Measurements from ENCODE around the gene TMEM59L. TPM values are rescaled to one million over a fixed set of nuclear protein-coding genes. Genes with fewer than 3 reads are reported as not detected.

Gene TMEM59L
- polyA plus RNA-seq (ENCODE audit: low read depth in 6 of 6) = not detected

DNA sequence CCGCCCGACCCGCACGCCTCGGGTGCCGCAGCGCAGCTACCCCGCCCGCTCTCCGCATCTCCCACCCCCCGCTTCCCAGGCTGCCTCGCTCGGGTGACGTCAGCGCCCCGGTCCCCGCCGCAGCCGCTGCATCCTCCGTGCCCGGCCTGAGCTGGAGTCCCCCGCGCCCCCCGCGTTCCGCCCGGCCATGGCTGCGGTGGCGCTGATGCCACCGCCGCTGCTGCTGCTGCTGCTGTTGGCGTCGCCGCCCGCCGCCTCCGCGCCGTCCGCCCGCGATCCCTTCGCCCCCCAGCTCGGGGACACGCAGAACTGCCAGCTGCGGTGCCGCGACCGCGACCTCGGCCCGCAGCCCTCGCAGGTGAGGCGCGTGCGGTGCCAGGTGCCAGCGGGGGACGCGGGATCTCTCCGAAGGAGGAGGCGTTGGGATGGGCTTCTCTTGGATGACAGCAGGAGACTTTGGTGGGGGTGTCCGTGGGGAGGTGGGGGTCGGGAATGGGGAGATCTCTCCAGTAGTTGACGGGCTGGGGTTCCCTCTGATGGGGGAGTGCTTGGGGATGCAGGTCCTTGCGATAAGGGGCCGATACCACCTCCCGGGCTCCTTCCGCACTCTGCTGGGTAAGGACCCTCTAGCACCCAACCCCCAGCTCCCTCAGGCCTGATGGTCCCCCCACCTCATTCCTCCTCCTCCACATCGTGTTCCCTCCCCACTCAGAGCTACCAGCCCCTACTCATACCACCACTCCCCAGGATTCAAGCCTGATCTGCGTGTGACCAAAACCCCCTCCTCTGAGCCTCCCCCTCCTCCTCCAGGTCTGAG is at the start of gene TMEM59L:
TSS of gene TMEM59L (plus strand) at position 99 of the 817 bp plus-strand sequence. CDS start at position 188, 89 bp downstream.
- Mint-ChIP-seq H3K27ac (peak within 1 kb of the TSS in 2 of 6 donors; percentile 8 to 60), H3K9me3 (peaks cover 0 to 2% (median 0%) of the 10 kb centered on the region in 7 donors), H3K27me3 (peaks cover 47 to 90% (median 74%) of the 10 kb centered on the region in 3 donors), H3K4me3 (peak within 1 kb of the TSS; percentile 72 to 91 (median 86)), H3K36me3 (no peaks in the 10 kb centered on the region), H3K4me1 (peaks cover 28 to 41% (median 28%) of the 10 kb centered on the region in 3 donors)
- ATAC-seq (ENCODE audit: low read depth in 2 of 2) (peak; percentile 64 to 71), DNase-seq (peak; percentile 48)

DNA sequence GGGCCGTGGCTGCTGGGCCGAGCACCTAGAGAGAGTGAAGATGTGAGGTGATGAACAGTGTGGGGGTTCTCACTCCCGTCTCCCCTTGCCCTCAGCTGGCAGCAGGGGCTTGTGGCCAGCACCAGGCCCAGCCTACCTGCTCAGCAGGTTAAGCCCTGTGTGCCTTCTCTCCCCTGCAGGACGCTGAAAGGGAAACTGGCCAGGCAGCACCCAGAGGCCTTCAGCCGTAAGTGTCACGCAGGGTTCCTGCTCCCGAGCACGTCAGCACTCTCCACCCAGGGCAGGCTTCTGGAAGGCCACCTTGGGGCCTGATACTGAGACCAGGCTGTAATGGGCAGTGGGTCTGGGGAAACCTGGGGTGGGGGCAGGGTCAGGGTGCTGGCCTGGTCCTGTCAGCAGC is 45.7 kb upstream of the TMEM59L start:
- Mint-ChIP-seq H3K27me3 (no peaks in the 10 kb centered on the region), H3K9me3 (no peaks in the 10 kb centered on the region), H3K27ac (no peak overlapping the region), H3K36me3 (peaks cover 0 to 5% of the 10 kb centered on the region in 2 donors), H3K4me3 (no peak overlapping the region), H3K4me1 (peaks cover 8 to 9% (median 8%) of the 10 kb centered on the region in 3 donors)
- ATAC-seq (ENCODE audit: low read depth in 2 of 2) (no peak), DNase-seq (no peak)

DNA sequence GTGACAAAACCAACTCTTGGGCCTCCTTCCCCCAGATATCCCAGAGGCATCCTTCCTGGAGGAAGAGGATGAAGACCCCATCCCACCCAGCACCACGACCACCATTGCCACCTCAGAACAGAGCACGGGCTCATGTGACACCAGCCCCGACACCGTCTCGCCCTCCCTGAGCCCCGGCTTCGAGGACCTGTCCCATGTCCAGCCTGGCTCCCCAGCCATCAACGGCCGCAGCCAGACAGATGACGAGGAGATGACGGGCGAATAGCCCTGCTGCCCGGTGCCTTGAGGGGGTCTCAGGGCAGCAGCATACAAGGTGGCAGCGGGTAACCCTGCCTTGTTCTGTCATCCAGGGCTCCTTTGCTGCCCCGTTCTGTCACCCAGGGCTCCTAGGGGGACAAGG is 44.3 kb upstream of the TMEM59L start:
- Mint-ChIP-seq H3K27ac (no peak overlapping the region), H3K36me3 (peaks cover 0 to 5% of the 10 kb centered on the region in 2 donors), H3K9me3 (no peaks in the 10 kb centered on the region), H3K27me3 (no peaks in the 10 kb centered on the region), H3K4me1 (peaks cover 21 to 22% (median 21%) of the 10 kb centered on the region in 3 donors), H3K4me3 (no peak overlapping the region)
- ATAC-seq (ENCODE audit: low read depth in 2 of 2) (no peak), DNase-seq (no peak)

- ATAC-seq (ENCODE audit: low read depth in 2 of 2) (peak; percentile 91 to 92), DNase-seq (peak; percentile 100)
- H3K27ac Mint-ChIP-seq = peak within 1 kb of the TSS; percentile 96 to 100 (median 98)
- H3K27me3 Mint-ChIP-seq = no peaks in the 10 kb centered on the region
- peaks cover 21 to 36% (median 29%) of the 10 kb centered on the region in 3 donors for H3K4me1 Mint-ChIP-seq
- H3K4me3 Mint-ChIP-seq = peak within 1 kb of the TSS; percentile 91 to 98 (median 96)
- H3K9me3 Mint-ChIP-seq = no peaks in the 10 kb centered on the region
- H3K36me3 Mint-ChIP-seq = peaks cover 0 to 10% of the 10 kb centered on the region in 2 donors
Measured at GRCh38 chr19:18571564-18572344, 40.9 kb upstream of the TMEM59L start, which contains the start of gene UBA52. UBA52 (plus strand) TSS chr19:18571857; CDS start chr19:18573301, 1,444 bp downstream.

GRCh38 chr19:18574691-18575291 is 37.9 kb upstream of the TMEM59L start:
- no peaks in the 10 kb centered on the region for H3K27me3 Mint-ChIP-seq
- H3K36me3 Mint-ChIP-seq = peaks cover 0 to 10% of the 10 kb centered on the region in 2 donors
- H3K27ac Mint-ChIP-seq = peak overlapping the region in 2 of 6 donors; percentile 15 to 76
- no peaks in the 10 kb centered on the region for H3K9me3 Mint-ChIP-seq
- H3K4me1 Mint-ChIP-seq = peaks cover 21 to 36% (median 27%) of the 10 kb centered on the region in 3 donors
- peak overlapping the region in 4 of 8 donors; percentile 12 to 71 (median 38) for H3K4me3 Mint-ChIP-seq
- ATAC-seq (ENCODE audit: low read depth in 2 of 2) (no peak), DNase-seq (no peak)

DNA sequence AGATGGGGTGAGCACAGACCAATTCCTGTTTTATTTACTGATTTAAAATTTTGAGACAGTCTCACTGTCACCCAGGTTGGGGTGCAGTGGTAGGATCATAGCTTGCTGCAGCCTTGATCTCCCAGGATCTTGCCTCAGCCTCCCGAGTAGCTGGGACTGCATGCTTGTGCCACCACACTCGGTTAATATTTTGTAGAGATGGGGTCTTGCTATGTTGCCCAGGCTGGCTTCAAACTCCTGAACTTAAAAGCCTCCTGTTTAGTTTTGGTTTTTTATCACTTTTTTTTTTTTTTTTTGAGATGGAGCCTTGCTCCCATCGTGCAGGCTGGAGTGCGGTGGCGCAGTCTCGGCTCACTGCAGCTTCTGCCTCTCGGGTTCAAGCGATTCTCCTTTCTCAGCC is 36.3 kb upstream of the TMEM59L start:
- no peak for ATAC-seq (ENCODE audit: low read depth in 2 of 2)
- H3K27me3 Mint-ChIP-seq = no peaks in the 10 kb centered on the region
- no peaks in the 10 kb centered on the region for H3K9me3 Mint-ChIP-seq
- DNase-seq = no peak
- no peak overlapping the region for H3K27ac Mint-ChIP-seq
- H3K4me3 Mint-ChIP-seq = peak overlapping the region in 1 of 8 donors; percentile 45
- H3K36me3 Mint-ChIP-seq = peaks cover 0 to 10% of the 10 kb centered on the region in 2 donors
- peaks cover 18 to 33% (median 25%) of the 10 kb centered on the region in 3 donors for H3K4me1 Mint-ChIP-seq

GRCh38 chr19:18577365-18577914 is 35.2 kb upstream of the TMEM59L start:
- peaks cover 0 to 10% of the 10 kb centered on the region in 2 donors for H3K36me3 Mint-ChIP-seq
- peak overlapping the region in 3 of 8 donors; percentile 6 to 45 (median 15) for H3K4me3 Mint-ChIP-seq
- DNase-seq = no peak
- peak overlapping the region in 2 of 6 donors; percentile 54 to 75 for H3K27ac Mint-ChIP-seq
- H3K4me1 Mint-ChIP-seq = peaks cover 9 to 24% (median 18%) of the 10 kb centered on the region in 3 donors
- H3K27me3 Mint-ChIP-seq = no peaks in the 10 kb centered on the region
- H3K9me3 Mint-ChIP-seq = no peaks in the 10 kb centered on the region
- ATAC-seq (ENCODE audit: low read depth in 2 of 2) = no peak

GRCh38 chr19:18580311-18580710 is 32.4 kb upstream of the TMEM59L start:
- no peak for ATAC-seq (ENCODE audit: low read depth in 2 of 2)
- Mint-ChIP-seq H3K27ac (no peak overlapping the region), H3K4me1 (peaks cover 2 to 6% (median 3%) of the 10 kb centered on the region in 3 donors), H3K4me3 (no peak overlapping the region), H3K36me3 (no peaks in the 10 kb centered on the region), H3K9me3 (no peaks in the 10 kb centered on the region), H3K27me3 (no peaks in the 10 kb centered on the region)
- DNase-seq = no peak

- Mint-ChIP-seq H3K27ac (peak overlapping the region in 1 of 6 donors; percentile 71), H3K4me3 (peak overlapping the region in 5 of 8 donors; percentile 13 to 83 (median 34)), H3K4me1 (peaks cover 29 to 47% (median 46%) of the 10 kb centered on the region in 3 donors), H3K36me3 (no peaks in the 10 kb centered on the region), H3K27me3 (no peaks in the 10 kb centered on the region), H3K9me3 (no peaks in the 10 kb centered on the region)
- no peak for ATAC-seq (ENCODE audit: low read depth in 2 of 2)
- DNase-seq = no peak
Measured at GRCh38 chr19:18586306-18586705, 26.4 kb upstream of the TMEM59L start.

DNA sequence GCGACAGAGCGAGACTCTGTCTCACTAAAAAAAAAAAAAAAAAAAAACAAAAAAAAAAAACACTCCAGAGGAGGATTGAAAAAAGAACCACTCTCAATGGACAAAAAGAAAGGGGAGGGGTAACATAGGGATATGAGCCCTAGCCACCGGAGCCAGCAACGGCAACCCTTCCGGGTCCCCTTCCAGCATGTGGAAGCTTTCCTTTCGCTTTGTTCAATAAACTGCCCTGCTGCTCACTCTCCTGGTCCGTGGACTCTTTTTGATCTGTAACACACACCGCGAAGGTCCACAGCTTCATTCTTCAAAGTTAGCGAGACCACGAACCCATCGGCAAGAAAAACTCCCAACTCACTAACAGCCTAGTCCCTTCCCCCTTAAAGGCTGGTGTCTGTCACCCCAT is 25.1 kb upstream of the TMEM59L start:
- no peaks in the 10 kb centered on the region for H3K27me3 Mint-ChIP-seq
- H3K9me3 Mint-ChIP-seq = no peaks in the 10 kb centered on the region
- peak overlapping the region in 3 of 6 donors; percentile 83 to 96 (median 86) for H3K27ac Mint-ChIP-seq
- ATAC-seq (ENCODE audit: low read depth in 2 of 2) = no peak
- peak overlapping the region in 6 of 8 donors; percentile 13 to 94 (median 86) for H3K4me3 Mint-ChIP-seq
- peaks cover 29 to 49% (median 46%) of the 10 kb centered on the region in 3 donors for H3K4me1 Mint-ChIP-seq
- no peak for DNase-seq
- no peaks in the 10 kb centered on the region for H3K36me3 Mint-ChIP-seq

GRCh38 chr19:18587962-18588610 is 24.6 kb upstream of the TMEM59L start:
- H3K9me3 Mint-ChIP-seq = no peaks in the 10 kb centered on the region
- peak overlapping the region; percentile 22 to 97 (median 88) for H3K27ac Mint-ChIP-seq
- H3K36me3 Mint-ChIP-seq = no peaks in the 10 kb centered on the region
- peak overlapping the region; percentile 83 to 95 (median 90) for H3K4me3 Mint-ChIP-seq
- no peak for ATAC-seq (ENCODE audit: low read depth in 2 of 2)
- H3K4me1 Mint-ChIP-seq = peaks cover 29 to 49% (median 46%) of the 10 kb centered on the region in 3 donors
- no peaks in the 10 kb centered on the region for H3K27me3 Mint-ChIP-seq
- no peak for DNase-seq

DNA sequence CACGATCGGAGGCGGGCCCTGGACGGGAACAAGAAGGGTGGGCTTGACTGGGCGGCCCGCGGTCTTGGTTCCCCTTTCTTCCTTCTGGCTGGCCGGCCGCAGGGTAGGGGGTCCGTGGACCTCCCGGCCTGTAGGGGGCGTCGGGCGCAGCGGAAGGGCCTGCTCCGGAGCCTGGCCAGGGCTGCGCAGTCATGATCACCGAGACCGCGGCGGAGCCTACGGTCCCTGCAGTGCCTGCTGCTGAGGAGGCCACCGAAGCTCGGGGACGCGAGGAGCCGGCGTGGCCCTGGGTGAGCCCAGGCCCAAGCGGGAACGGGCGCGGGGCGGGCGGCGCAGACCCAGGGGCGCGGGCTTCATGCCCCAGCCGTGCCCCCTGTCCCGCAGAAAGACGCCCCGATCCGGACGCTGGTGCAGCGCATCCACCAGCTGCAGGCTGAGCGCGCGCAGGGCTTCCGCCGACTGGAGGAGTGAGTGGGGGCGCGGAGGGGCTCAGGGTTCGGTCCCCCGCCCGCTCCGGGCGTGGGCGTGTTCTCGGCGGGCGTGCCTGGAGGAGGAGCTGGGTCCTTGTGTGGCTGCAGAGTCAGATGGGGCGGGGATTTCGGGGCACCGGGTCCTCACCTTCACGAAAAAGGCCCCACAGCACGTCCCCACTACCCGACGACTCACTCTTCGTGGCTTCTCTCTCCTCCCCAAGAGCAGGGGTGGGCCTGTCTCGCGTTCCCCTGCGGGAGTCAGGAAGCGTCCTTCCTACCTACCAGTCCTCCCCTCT is 23.9 kb upstream of the TMEM59L start, which contains the start of gene REX1BD:
TSS of gene REX1BD (plus strand) at position 188 of the 769 bp plus-strand sequence. CDS start at position 192, 4 bp downstream.
- no peaks in the 10 kb centered on the region for H3K9me3 Mint-ChIP-seq

More for the DNA sequence above, 23.9 kb upstream of the TMEM59L start, which contains the start of gene REX1BD:
- Mint-ChIP-seq H3K4me1 (peaks cover 29 to 51% (median 49%) of the 10 kb centered on the region in 3 donors), H3K27me3 (no peaks in the 10 kb centered on the region), H3K4me3 (peak within 1 kb of the TSS; percentile 83 to 95 (median 90)), H3K27ac (peak within 1 kb of the TSS; percentile 39 to 97 (median 92)), H3K36me3 (no peaks in the 10 kb centered on the region)
- ATAC-seq (ENCODE audit: low read depth in 2 of 2) (peak; percentile 76 to 77), DNase-seq (peak; percentile 89)

All from naive B cell (primary cell).